ENCODE measurements around the gene ELFN1. TPM values are rescaled to one million over a fixed set of nuclear protein-coding genes. Genes with fewer than 3 reads are reported as not detected.
A peak's percentile ranks its signal among the peaks of the same experiment; 100 is the strongest.

Gene ELFN1
- polyA plus RNA-seq, 1 donor (not counting 4 experiments of a cell fraction or from before 2014, with no cell fraction given): 0.03 TPM

DNA sequence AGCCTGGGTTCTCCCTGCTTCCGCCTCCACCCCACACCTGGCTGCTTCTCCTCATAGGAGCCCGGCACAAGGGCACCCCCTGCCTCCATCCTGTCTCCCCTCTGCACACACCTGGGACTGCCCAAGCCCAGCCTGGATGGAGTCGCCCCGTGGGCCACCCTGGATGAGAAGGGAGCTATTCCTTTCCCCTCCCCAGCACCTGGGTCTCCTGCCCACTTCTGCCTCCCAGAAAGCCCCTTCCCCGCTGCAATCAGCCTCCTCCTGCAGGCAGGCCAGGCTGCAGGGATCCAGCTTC is 45.2 kb downstream of the ELFN1 start:
- FAIRE-seq (no peak), DNase-seq (ENCODE audit: low read depth, low spot score) (no peak)
- Histone ChIP-seq H3K4me3 (ENCODE audit: control insufficient read depth in 2 of 3, extremely low read depth in 1 of 3, insufficient read depth in 2 of 3, low read depth in 1 of 3, low read length in 3 of 3) (no peak overlapping the region), H2AFZ (ENCODE audit: control insufficient read depth, low read length) (no peak overlapping the region), H3K27me3 (ENCODE audit: control insufficient read depth, extremely low read depth, insufficient read depth, low read length) (peaks cover 7% of the 10 kb centered on the region), H3K4me1 (ENCODE audit: control insufficient read depth, extremely low read depth, insufficient read depth, low read length) (peaks cover 10% of the 10 kb centered on the region), H3K36me3 (ENCODE audit: control insufficient read depth in 2 of 2, extremely low read depth in 1 of 2, insufficient read depth in 2 of 2, low read length in 2 of 2) (no peaks in the 10 kb centered on the region), H3K27ac (ENCODE audit: control insufficient read depth, insufficient read depth, low read length) (no peak overlapping the region), H4K20me1 (ENCODE audit: control insufficient read depth, extremely low read depth, insufficient read depth, low read length) (no peaks in the 10 kb centered on the region), H3K4me2 (ENCODE audit: control insufficient read depth, extremely low read depth, insufficient read depth, low read depth, low read length) (no peak overlapping the region), H3K79me2 (ENCODE audit: control insufficient read depth, insufficient read depth, low read length) (no peaks in the 10 kb centered on the region), H3K9me1 (ENCODE audit: control insufficient read depth, extremely low read depth, insufficient read depth, low read length) (no peaks in the 10 kb centered on the region), H3K9me3 (ENCODE audit: control insufficient read depth, low read depth, low read length) (peaks cover 1% of the 10 kb centered on the region), H3K9ac (ENCODE audit: control insufficient read depth, extremely low read depth, insufficient read depth, low read length) (no peak overlapping the region)
- TF ChIP-seq, protein P1, sequence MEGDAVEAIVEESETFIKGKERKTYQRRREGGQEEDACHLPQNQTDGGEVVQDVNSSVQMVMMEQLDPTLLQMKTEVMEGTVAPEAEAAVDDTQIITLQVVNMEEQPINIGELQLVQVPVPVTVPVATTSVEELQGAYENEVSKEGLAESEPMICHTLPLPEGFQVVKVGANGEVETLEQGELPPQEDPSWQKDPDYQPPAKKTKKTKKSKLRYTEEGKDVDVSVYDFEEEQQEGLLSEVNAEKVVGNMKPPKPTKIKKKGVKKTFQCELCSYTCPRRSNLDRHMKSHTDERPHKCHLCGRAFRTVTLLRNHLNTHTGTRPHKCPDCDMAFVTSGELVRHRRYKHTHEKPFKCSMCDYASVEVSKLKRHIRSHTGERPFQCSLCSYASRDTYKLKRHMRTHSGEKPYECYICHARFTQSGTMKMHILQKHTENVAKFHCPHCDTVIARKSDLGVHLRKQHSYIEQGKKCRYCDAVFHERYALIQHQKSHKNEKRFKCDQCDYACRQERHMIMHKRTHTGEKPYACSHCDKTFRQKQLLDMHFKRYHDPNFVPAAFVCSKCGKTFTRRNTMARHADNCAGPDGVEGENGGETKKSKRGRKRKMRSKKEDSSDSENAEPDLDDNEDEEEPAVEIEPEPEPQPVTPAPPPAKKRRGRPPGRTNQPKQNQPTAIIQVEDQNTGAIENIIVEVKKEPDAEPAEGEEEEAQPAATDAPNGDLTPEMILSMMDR (optimal IDR thresholded peaks at IDR 0.05 in 1 of 3, IDR thresholded peaks at IDR 0.05 in 1 of 3, conservative IDR thresholded peaks at IDR 0.05 in 1 of 3; ENCODE audit: extremely low read depth in 1 of 3, insufficient read depth in 2 of 3, low read length in 3 of 3): no peak
- no peak for TF ChIP-seq EZH2 (IDR thresholded peaks at IDR 0.05; ENCODE audit: low read length)
- dilution Hi-C loops (cut with MboI; ENCODE audit: extremely low pct_ligation_motif_present, low sequenced_read_pairs): no loop called here

DNA sequence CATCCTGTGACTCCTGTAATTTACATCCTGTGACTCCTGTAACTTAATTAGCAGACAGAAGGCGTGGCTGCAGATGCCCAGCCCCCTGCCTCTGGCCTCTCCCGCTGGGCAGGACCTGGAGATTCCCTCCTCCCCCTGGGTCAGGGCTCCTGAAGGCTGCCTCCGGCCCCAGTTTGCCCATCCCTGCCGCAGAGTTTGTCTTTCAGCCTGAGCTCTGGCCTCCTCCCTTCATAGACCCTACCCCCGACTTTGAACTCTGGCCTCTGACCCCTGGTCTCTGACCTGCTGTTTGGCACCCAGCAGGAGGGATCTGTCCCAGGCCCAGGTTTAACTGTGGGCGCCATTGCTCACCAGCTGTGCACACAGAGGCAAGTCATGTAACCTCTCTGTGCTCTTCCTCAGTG is 45.6 kb downstream of the ELFN1 start:
- H3K4me3 ChIP-seq (ENCODE audit: control insufficient read depth in 2 of 3, extremely low read depth in 1 of 3, insufficient read depth in 2 of 3, low read depth in 1 of 3, low read length in 3 of 3): no peak overlapping the region
- no peak overlapping the region for H3K9ac ChIP-seq (ENCODE audit: control insufficient read depth, extremely low read depth, insufficient read depth, low read length)
- peaks cover 1% of the 10 kb centered on the region for H3K9me3 ChIP-seq (ENCODE audit: control insufficient read depth, low read depth, low read length)
- no peak for FAIRE-seq
- H3K9me1 ChIP-seq (ENCODE audit: control insufficient read depth, extremely low read depth, insufficient read depth, low read length): no peaks in the 10 kb centered on the region
- DNase-seq (ENCODE audit: low read depth, low spot score): no peak
- H3K79me2 ChIP-seq (ENCODE audit: control insufficient read depth, insufficient read depth, low read length): no peaks in the 10 kb centered on the region
- H3K4me2 ChIP-seq (ENCODE audit: control insufficient read depth, extremely low read depth, insufficient read depth, low read depth, low read length): no peak overlapping the region
- H2AFZ ChIP-seq (ENCODE audit: control insufficient read depth, low read length): no peak overlapping the region
- peaks cover 10% of the 10 kb centered on the region for H3K4me1 ChIP-seq (ENCODE audit: control insufficient read depth, extremely low read depth, insufficient read depth, low read length)
- H4K20me1 ChIP-seq (ENCODE audit: control insufficient read depth, extremely low read depth, insufficient read depth, low read length): no peaks in the 10 kb centered on the region
- no peaks in the 10 kb centered on the region for H3K36me3 ChIP-seq (ENCODE audit: control insufficient read depth in 2 of 2, extremely low read depth in 1 of 2, insufficient read depth in 2 of 2, low read length in 2 of 2)
- TF ChIP-seq, protein P1 (optimal IDR thresholded peaks at IDR 0.05 in 1 of 3, IDR thresholded peaks at IDR 0.05 in 1 of 3, conservative IDR thresholded peaks at IDR 0.05 in 1 of 3; ENCODE audit: extremely low read depth in 1 of 3, insufficient read depth in 2 of 3, low read length in 3 of 3): no peak
- peak; percentile 7 for TF ChIP-seq EZH2 (IDR thresholded peaks at IDR 0.05; ENCODE audit: low read length)
- H3K27me3 ChIP-seq (ENCODE audit: control insufficient read depth, extremely low read depth, insufficient read depth, low read length): peaks cover 7% of the 10 kb centered on the region
- no peak overlapping the region for H3K27ac ChIP-seq (ENCODE audit: control insufficient read depth, insufficient read depth, low read length)
- dilution Hi-C loops (cut with MboI; ENCODE audit: extremely low pct_ligation_motif_present, low sequenced_read_pairs): no loop called here

Data from keratinocyte (primary cell).